GM19035 (cell line): ENCODE measurements around the gene ATXN10.
A peak's percentile ranks its signal among the peaks of the same experiment; 100 is the strongest.
"Not testable (repeated sequence)": the region's sequence is repeated elsewhere in the genome, so short reads cannot be mapped to it uniquely, and the experiment has no call there.

Experiments
- ATAC-seq: cut with Tn5 transposase; IDR thresholded peaks from one replicate; pipeline ENCODE4 v1.9.1; 2021; ENCODE audit not compliant: unreplicated experiment

The ATXN10 gene

GRCh38 chr22:45671783-45672563, at the start of gene ATXN10:
ATXN10 (plus strand) TSS chr22:45671834; CDS start chr22:45672064, 230 bp downstream.
- ATAC-seq, result peak; percentile 60

- ATAC-seq, result no peak
Measured at GRCh38 chr22:45621836-45622600, 49.6 kb upstream of the ATXN10 start.

- ATAC-seq, result not testable (repeated sequence)
Measured at GRCh38 chr22:45623464-45624145, 48.0 kb upstream of the ATXN10 start.

GRCh38 chr22:45626198-45626651, 45.4 kb upstream of the ATXN10 start:
- no peak for ATAC-seq

GRCh38 chr22:45627489-45628233, 44.0 kb upstream of the ATXN10 start:
- ATAC-seq, result no peak

GRCh38 chr22:45628515-45628914, 43.1 kb upstream of the ATXN10 start:
- ATAC-seq, result no peak

- ATAC-seq, result no peak
Measured at GRCh38 chr22:45629469-45630089, 42.1 kb upstream of the ATXN10 start.

- no peak for ATAC-seq
Measured at GRCh38 chr22:45630436-45630835, 41.2 kb upstream of the ATXN10 start.

GRCh38 chr22:45631140-45631840, 40.3 kb upstream of the ATXN10 start:
- ATAC-seq, result no peak

- no peak for ATAC-seq
Measured at GRCh38 chr22:45631841-45632238, 39.8 kb upstream of the ATXN10 start.

GRCh38 chr22:45632791-45633515, 38.7 kb upstream of the ATXN10 start:
- ATAC-seq, result no peak

- no peak for ATAC-seq
Measured at GRCh38 chr22:45636683-45637082, 35.0 kb upstream of the ATXN10 start.

- ATAC-seq, result no peak
Measured at GRCh38 chr22:45638197-45638596, 33.4 kb upstream of the ATXN10 start.

- ATAC-seq, result no peak
Measured at GRCh38 chr22:45638834-45639746, 32.5 kb upstream of the ATXN10 start.

GRCh38 chr22:45639747-45640102, 31.9 kb upstream of the ATXN10 start:
- ATAC-seq, result no peak

GRCh38 chr22:45640291-45640940, 31.2 kb upstream of the ATXN10 start:
- no peak for ATAC-seq

GRCh38 chr22:45640941-45641621, 30.6 kb upstream of the ATXN10 start:
- ATAC-seq, result no peak
